M059J (cell line): ENCODE data around the gene GCK. TPM values are rescaled to one million over a fixed set of nuclear protein-coding genes. Genes with fewer than 3 reads are reported as not detected.
"Not testable (repeated sequence)": the region's sequence is repeated elsewhere in the genome, so short reads cannot be mapped to it uniquely, and the experiment has no call there.

Experiments
- DNase-seq: peaks from one replicate; pipeline ENCODE4 v3.0.0-alpha.2; 2012; ENCODE audit warnings: low read depth
- total RNA-seq: library from RNA; depleted of rRNA; stranded (reverse); fragments of >200 nt; shearing (Covaris generic); gene quantifications from 2 replicates; pipeline ENCODE4 v1.2.3, GENCODE V29; 2014

Gene GCK
- total RNA-seq, 1 experiment from 2014 or later, result not detected

- DNase-seq, result no peak
Observed at GRCh38 chr7:44142028-44142427, 47.2 kb downstream of the GCK start.

GRCh38 chr7:44141221-44141850 is 47.9 kb downstream of the GCK start, which contains the start of gene MYL7:
Gene MYL7 (minus strand): TSS chr7:44141332. CDS start chr7:44141305, 27 bp downstream.
- DNase-seq, result no peak

- DNase-seq, result no peak
Observed at GRCh38 chr7:44140341-44140740, 48.9 kb downstream of the GCK start.

GRCh38 chr7:44139311-44140010 is 49.8 kb downstream of the GCK start:
- no peak for DNase-seq

GRCh38 chr7:44138698-44139097 is 50.5 kb downstream of the GCK start:
- DNase-seq, result no peak

GRCh38 chr7:44136731-44137130 is 52.5 kb downstream of the GCK start:
- DNase-seq, result no peak

- DNase-seq, result peak; percentile 36
Observed at GRCh38 chr7:44134943-44135628, 54.2 kb downstream of the GCK start.

- no peak for DNase-seq
Observed at GRCh38 chr7:44133295-44133694, 55.9 kb downstream of the GCK start.

- DNase-seq, result no peak
Observed at GRCh38 chr7:44132039-44132438, 57.2 kb downstream of the GCK start.

- DNase-seq, result peak; percentile 50
Observed at GRCh38 chr7:44131173-44132029, 57.8 kb downstream of the GCK start.

- no peak for DNase-seq
Observed at GRCh38 chr7:44128721-44129582, 60.3 kb downstream of the GCK start.

GRCh38 chr7:44127161-44127560 is 62.1 kb downstream of the GCK start:
- DNase-seq, result no peak

- DNase-seq, result not testable (repeated sequence)
Observed at GRCh38 chr7:44126574-44126973, 62.7 kb downstream of the GCK start.

GRCh38 chr7:44124822-44125202 is 64.4 kb downstream of the GCK start:
- no peak for DNase-seq

- peak; percentile 97 for DNase-seq
Observed at GRCh38 chr7:44123190-44124003, 65.8 kb downstream of the GCK start, which contains the start of gene POLD2. Gene POLD2 (minus strand): TSS chr7:44123548. CDS start chr7:44122053, 1,495 bp downstream.

GRCh38 chr7:44122529-44122928 is 66.7 kb downstream of the GCK start:
- DNase-seq, result no peak

- no peak for DNase-seq
Observed at GRCh38 chr7:44121761-44122420, 67.3 kb downstream of the GCK start.

GRCh38 chr7:44120395-44120794 is 68.8 kb downstream of the GCK start:
- no peak for DNase-seq

- no peak for DNase-seq
Observed at GRCh38 chr7:44119829-44120380, 69.3 kb downstream of the GCK start.
